HG03108 (cell line): ENCODE measurements around the gene PARP14.
"Not testable (repeated sequence)": the region's sequence is repeated elsewhere in the genome, so short reads cannot be mapped to it uniquely, and the experiment has no call there.

Source experiments
- ATAC-seq: cut with Tn5 transposase; IDR thresholded peaks from one replicate; pipeline ENCODE4 v1.9.1; 2021; ENCODE audit warnings: moderate library complexity; ENCODE audit not compliant: unreplicated experiment

The PARP14 gene

DNA sequence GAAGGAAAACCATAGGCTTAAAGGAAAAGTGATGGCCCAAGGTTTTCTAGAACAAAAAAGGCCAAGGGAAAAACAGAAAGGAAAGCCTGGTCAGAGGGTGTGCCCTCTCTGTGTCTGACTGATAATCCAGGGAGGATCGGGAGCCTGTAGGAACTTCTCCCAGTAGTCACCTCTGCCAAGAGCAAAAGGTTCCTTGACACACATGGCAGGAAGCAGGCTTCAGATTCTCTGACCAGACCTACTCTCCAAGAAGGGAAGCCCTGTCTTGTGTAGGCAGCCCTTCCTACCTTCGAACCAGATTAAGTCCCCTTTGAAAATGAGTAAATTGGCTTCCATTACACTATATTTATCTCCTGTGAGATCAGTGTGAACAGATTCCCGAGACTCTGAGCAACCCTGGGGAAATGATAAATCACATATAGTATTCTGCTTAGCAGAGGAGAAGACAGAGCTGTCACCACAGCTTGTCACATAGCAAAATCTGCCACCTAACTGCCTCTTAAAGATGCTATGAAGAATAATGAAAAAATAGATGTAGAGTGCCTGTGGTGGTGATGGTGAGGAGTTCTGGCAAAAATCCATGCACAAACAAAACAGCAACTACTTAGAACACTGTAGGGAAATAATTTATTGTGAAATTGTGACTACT, 38.8 kb downstream of the PARP14 start:
- ATAC-seq, result no peak

DNA sequence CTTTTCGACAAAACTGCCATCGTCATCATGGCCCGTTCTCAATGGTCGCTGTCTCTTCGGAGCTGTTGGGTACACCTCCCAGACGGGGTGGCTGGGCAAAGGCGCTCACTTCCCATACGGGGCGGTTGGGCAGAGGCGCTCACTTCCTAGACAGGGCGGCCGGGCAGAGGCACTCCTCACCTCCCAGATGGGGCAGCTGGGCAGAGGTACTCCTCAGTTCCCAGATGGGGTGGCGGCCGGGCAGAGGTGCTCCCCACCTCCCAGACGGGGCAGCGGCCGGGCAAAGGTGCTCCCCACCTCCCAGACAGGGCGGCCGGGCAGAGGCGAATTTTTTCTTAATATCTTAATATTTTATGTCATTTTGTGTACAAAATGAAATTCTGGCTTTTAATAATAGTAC, 44.5 kb downstream of the PARP14 start:
- ATAC-seq, result no peak

DNA sequence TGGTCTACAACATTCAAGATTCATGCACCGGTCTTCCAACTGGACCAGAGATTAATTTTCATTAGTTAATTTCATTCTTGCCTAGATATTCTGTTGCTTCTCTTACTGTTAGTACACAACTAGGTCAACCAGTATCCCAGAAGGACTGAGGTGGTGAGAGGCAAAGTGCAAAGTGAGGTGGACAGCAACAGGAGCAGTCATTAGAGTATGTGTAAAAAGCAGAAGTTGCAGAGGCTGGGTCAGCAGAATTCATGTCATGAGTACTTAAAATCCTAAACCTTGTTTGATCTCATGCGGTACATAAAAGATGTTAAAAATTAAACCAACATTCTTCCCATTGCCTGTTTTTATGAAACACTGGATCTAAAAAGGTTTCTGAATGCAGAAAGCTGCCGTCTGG, 46.7 kb downstream of the PARP14 start:
- no peak for ATAC-seq

DNA sequence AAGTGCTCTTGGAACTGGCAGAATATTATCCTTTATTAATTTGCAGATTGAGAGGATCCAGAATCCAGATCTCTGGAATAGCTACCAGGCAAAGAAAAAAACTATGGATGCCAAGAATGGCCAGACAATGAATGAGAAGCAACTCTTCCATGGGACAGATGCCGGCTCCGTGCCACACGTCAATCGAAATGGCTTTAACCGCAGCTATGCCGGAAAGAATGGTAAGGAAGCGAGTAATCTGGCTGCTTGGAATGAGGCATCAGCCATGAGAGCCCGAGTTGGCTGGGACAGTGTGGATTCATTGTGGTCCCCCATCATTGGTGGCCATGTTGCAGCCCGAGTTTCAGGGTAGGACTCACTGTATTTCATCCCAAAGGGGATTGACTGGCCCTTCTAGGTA, 47.1 kb downstream of the PARP14 start:
- ATAC-seq, result no peak

DNA sequence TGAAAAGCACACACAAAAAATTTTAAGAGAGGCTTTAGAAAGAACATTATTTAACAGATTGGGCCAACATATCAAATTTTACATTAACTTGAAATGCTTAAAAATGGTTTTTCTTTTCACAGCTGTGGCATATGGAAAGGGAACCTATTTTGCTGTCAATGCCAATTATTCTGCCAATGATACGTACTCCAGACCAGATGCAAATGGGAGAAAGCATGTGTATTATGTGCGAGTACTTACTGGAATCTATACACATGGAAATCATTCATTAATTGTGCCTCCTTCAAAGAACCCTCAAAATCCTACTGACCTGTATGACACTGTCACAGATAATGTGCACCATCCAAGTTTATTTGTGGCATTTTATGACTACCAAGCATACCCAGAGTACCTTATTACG, 47.5 kb downstream of the PARP14 start:
- no peak for ATAC-seq

DNA sequence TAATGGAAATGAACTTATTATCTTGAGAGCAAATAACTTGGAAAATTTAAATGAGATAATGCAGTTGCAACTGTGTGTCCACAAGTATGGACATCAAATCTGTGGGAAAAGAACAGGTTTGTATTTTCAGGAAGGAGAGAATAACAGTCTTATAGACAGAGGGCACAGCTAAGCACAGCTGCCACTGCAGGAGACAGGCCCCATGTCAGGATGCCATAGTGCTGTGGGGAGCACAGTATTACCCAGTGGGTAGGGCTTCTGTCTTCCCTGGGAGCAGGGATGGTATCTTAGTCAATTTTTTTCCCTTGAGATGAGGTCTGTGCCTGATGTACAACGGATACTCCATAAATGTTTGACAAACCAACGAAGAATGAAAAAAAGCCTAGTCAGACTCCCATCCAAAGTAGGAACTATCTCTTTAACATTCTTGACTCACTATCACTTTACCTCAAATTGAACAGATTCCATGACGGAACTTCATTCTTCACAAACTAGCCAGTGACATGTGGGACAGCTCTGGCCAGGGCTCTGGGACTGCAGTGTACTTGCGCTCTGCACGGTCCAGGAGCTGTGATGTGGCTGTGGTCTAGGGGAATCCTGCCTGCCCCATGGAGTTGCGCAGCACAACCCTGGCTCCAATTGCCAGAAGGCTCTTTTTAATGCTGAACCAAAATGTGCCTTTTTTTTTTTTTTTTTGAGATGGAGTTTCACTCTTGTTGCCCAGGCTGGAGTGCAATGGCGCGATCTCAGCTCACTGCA, 48.3 kb downstream of the PARP14 start:
- ATAC-seq, result no peak

DNA sequence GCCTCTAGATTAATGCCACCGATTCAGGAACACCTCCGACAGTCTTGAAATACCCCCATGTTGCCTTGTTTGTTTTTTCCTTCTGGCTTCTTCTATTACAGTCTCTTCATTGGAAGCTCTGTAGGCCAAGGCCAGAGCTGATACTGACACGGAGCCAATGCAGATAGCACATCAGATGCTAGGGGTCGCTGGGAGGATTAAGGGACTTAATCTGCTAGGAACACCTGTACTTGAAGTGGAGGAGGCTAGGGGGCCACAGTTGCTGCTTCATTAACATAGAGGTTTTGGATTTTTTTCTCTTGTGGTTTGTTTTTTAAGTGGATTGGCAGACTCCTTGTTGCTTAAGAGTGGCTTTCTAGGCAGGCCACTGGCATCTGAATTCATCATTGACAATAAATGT, 49.6 kb downstream of the PARP14 start:
- ATAC-seq, result no peak

DNA sequence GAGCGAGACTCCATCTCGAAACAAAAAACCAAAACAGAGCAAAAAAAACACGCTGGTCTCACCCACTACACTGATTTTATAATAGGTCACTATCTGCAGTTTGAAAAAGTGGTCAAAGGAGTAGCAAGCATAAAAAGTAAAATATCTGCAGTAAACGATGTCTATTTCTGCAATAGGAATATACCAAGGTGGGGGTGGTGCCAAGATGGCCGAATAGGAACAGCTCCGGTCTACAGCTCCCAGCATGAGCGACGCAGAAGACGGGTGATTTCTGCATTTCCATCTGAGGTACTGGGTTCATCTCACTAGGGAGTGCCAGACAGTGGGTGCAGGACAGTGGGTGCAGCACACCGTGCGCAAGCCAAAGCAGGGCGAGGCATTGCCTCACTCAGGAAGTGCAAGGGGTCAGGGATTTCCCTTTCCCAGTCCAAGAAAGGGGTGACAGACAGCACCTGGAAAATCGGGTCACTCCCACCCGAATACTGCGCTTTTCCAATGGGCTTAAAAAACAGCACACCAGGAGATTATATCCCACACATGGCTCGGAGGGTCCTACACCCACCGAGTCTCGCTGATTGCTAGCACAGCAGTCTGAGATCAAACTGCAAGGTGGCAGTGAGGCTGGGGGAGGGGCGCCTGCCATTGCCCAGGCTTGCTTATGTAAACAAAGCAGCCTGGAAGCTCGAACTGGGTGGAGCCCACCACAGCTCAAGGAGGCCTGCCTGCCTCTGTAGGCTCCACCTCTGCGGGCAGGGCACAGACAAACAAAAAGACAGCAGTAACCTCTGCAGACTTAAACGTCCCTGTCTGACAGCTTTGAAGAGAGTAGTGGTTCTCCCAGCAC, 52.3 kb downstream of the PARP14 start:
- not testable (repeated sequence) for ATAC-seq

DNA sequence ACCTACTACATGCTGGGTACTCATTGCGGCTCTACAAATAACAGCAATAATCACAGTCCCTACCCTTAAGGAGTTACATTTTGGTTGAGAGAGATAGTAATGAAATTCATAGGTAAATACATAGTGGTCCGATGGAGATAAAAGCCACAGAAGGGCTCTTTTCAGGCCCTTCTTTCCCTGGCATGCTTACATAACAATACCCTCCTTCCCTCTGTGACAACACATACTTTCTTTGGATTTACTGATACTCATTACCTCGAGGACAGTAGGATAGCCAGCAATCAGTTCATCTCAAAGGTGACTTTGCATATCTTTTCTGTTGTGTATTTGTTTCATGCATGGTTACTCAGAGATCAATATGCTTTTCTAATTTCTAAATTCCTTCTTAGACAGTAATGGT, 58.5 kb downstream of the PARP14 start:
- ATAC-seq, result no peak

DNA sequence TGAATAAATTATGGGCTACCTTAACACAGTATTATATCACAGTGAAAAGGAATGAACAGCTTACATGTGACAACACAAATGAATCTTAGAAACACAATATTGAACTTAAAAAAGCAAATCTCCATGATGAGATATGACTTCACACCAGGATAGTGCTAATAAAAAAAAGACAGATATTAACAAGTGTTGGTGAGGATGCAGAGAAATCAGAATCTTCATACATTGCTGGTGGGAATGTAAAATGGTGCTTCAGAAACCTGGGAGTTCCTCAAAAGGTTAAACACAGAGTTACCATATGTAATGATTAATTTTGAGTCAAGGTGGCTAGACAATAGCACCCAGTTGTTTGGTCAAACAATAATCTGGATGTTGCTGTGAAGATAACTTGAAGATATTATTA, 61.6 kb downstream of the PARP14 start:
- no peak for ATAC-seq

DNA sequence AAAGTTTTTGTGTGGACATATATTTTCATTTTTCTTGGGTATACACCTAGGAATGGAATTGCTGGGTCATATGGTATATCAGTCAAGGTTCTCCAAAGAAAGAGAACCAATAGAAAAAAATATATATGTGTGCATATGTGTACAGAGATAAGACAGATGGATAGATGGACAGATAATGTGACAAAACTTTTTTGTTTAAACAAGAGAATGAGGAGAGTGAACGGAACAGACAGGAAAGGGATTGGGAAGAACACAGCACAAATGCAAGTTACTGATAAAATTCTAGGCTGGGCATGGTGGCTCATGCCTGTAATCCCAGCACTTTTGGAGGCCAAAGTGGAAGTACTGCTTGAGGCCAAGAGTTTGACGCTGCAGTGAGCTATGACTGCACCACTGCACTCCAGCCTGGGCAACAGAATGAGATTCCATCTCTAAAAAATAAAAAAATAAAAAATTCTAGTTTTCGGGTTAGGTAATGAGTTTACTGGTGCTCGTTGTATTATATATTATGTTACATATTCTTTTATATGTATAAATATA, 63.0 kb downstream of the PARP14 start:
- no peak for ATAC-seq

DNA sequence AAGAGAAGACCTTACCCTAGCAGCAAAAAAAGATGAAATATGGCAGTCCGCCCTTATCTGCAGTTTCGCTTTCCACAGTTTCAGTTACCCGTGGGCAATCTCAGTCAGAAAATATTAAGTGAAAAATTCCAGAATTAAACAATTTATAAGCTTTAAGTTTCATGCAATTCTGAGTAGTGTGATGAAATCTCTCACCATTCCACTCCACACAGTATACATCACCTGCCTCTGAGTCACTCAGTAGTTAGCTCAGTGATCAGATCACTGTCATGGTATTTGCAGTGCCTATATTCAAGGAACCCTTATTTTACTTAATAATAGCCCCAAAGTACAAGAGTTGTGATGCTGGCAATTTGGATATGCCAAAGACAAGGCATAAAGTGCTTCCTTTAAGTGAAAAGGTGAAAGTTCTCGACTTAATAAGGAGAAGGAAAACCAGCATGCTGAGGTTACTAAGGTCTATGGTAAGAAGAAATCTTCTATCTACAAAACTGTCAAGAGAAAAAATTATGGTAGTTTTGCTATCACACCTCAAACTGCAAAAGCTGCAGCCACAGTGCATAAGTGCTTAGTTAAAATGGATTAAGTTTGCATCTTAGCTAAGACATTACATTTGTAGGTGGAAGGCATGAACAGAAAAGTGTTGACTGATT, 64.9 kb downstream of the PARP14 start:
- no peak for ATAC-seq

DNA sequence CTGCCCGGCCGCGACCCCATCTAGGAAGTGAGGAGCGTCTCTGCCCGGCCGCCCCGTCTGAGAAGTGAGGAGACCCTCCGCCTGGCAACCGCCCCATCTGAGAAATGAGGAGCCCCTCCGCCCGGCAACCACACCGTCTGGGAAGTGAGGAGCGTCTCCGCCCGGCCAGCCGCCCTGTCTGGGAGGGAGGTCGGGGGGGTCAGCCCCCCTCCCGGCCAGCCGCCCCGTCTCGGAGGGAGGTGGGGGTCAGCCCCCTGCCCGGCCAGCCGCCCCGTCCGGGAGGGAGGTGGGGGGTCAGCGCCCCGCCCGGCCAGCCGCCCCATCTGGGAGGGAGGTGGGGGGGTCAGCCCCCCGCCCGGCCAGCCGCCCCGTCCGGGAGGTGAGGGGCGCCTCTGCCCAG, 66.7 kb downstream of the PARP14 start:
- not testable (repeated sequence) for ATAC-seq

DNA sequence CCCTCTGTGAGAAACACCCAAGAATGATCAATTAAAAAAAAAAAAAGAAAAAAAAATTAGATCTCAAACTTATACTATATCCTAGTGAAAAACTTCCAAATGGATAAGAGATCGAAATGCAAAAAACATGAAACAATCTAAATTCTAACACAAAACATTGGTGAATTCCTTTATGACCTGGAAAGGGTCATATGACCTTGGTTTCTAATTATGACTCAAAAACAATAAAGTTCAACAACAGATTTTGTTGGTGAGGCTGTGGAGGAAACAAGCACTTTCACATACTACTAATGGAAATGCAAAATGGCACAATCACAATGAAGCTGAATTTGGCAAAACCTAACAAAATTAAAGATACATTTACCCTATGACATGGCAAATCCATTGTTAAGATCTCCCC, 67.7 kb downstream of the PARP14 start:
- no peak for ATAC-seq

DNA sequence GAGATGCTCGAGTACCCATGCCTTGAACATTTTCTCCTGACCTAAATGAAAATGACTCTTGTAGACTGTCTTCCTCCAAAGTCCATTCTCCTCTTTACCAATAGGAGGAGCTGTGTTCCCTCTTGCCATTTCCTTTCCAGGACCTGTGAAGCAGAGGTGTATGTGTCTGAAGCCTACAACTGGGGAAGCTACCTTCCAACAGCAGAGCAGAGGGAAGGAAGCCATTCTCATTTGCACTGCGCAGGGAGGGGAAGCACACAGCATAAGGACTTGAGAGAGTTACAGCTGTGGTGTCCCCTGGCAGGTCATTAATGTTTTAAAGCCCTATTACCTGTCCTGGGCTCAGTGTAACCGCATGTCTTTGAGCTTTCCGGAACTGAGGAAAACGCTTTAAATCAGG, 74.3 kb downstream of the PARP14 start:
- ATAC-seq, result peak; percentile 63

DNA sequence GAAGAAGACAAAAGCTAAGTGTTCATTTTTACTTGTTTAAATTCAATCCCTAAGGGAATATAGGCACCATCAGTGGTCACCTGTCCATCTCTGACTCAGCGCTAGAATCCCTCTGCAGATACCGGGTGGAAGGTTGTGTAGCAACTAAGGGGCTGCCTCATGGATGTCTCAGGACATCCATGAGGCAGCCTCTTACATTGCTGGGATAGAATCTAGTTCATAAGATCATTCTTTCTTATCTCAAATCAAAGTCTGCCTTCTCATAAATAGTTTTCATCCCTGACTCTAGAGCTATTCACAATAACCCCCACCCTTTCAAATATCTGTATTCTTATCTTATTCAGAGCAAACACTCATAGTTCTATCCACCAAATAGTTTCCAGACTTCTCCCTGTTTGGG, 74.9 kb downstream of the PARP14 start:
- no peak for ATAC-seq

DNA sequence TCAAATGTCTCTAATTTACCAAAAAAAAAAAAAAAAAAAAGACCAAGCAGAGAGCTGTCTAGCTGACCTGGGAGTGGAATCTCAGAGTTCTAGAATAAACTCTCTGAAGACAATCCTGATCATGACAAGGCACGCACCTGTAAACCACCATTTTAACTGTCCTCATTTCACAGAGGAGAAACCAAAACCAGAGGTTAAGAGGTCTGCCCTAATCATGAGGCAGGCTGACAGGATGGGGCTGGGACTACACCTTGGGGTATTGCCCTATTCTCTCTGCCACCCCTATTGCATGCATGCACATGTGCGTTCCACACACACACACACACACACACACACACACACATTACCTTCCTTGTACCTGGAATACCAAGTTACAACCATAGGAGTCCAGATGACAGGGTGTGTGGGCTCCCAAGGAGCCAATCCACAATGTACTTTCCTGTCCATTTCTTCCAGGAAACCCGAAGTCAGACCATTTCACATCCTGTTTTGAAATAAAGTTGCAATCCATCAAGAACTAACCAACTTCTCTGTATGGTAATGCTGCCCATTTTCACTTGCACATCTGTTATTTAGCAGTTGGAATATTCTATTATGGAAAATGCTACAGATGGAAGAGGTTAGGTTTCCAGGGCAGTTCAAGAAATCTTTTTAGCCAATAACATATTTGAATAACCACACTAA, 78.4 kb downstream of the PARP14 start:
- no peak for ATAC-seq

DNA sequence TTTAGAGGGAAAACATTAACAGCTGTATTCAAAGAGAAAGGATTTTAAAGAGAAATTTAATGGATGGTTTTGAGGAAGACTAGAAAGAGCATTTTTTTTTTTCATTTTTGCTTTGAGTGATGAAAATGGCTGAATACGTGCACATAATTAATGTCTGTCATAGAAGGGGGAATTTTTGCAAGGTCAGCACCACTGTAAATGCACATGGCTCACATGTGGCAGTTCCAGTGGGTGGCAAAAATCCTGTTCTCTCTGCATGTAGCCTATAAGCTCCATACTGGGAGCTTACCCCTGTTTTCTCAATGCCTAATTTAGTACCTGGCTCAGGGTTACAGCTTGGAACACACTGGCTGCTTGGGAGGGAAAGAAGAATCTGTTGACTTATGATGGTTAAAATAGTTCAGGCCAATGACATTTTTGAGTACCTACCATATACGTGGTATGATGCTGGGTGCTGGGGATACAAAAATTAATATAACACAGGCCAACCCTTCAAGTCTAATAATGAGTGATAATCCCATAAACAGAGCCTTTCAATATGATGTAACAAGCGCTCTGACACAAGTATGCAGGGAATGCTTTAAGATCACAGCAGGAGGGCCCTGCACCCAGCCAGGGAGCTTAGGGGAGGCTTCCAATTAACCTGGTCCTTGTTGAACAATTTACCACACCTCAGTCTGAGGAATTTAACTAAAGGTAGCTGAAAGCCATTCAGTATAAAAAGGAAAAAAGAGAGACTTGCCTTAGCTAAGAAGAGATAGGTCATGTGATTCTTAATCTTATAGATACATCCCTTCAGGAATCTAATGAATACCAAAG, 80.0 kb downstream of the PARP14 start:
- ATAC-seq, result no peak

DNA sequence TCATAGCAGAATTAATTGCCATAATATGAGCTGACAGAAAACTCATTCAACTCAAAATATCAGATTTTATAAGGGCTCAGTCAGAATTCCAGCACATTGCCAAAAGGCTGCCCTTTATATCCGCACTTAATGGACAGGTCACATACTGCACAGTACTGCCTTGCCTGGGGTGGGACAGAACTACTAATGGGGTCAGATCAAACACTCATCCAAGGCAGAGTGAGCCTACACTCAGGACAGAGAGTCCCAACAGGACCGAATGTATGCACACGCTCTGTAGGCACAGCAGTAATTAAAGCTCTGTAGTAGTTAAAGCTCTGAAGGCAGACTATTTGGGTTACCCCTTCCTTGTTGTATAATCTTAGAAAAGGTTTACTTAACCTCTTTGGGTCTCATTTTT, 85.8 kb downstream of the PARP14 start:
- ATAC-seq, result no peak
